ENCODE results near the gene ZDHHC3.

The ZDHHC3 gene

DNA sequence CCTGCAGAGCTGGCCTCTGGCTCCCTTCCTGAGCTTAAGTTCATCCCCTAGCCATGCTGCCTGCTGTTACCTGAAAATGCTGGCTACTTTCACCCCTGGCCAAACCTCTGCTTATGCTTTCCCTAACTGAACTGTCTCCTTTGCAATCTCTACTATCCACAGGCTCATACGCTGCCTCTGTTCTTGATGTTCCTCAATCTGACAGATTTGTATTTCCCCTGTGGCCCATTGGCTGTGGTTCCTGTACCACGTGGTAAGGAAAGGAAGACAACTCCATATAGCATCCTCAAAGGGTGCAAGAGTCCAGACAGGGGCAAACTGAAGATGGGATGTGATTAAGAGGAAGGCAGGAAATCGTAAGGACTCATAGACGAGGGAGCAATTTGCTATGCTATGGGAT is 68.4 kb downstream of the ZDHHC3 start:
- no peak for TF ChIP-seq POLR2AphosphoS5 (IDR thresholded peaks at IDR 0.05; ENCODE audit: low read depth)
- TF ChIP-seq, protein P1, sequence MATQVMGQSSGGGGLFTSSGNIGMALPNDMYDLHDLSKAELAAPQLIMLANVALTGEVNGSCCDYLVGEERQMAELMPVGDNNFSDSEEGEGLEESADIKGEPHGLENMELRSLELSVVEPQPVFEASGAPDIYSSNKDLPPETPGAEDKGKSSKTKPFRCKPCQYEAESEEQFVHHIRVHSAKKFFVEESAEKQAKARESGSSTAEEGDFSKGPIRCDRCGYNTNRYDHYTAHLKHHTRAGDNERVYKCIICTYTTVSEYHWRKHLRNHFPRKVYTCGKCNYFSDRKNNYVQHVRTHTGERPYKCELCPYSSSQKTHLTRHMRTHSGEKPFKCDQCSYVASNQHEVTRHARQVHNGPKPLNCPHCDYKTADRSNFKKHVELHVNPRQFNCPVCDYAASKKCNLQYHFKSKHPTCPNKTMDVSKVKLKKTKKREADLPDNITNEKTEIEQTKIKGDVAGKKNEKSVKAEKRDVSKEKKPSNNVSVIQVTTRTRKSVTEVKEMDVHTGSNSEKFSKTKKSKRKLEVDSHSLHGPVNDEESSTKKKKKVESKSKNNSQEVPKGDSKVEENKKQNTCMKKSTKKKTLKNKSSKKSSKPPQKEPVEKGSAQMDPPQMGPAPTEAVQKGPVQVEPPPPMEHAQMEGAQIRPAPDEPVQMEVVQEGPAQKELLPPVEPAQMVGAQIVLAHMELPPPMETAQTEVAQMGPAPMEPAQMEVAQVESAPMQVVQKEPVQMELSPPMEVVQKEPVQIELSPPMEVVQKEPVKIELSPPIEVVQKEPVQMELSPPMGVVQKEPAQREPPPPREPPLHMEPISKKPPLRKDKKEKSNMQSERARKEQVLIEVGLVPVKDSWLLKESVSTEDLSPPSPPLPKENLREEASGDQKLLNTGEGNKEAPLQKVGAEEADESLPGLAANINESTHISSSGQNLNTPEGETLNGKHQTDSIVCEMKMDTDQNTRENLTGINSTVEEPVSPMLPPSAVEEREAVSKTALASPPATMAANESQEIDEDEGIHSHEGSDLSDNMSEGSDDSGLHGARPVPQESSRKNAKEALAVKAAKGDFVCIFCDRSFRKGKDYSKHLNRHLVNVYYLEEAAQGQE (IDR thresholded peaks at IDR 0.05; ENCODE audit: insufficient replicate concordance, low read depth) = no peak
- TF ChIP-seq GABPA (IDR thresholded peaks at IDR 0.05; ENCODE audit: low read depth) = no peak
- no peak for TF ChIP-seq SPI1 (IDR thresholded peaks at IDR 0.05; ENCODE audit: borderline replicate concordance, low read depth)
- no peak for TF ChIP-seq CTCF (IDR thresholded peaks at IDR 0.05; ENCODE audit: insufficient read depth, low read length)
- no peak for DNase-seq (ENCODE audit: low read depth in 1 of 2, low spot score in 1 of 2)
- H3K4me3 ChIP-seq (replicated peaks; ENCODE audit: insufficient read depth, low read length) = no peak overlapping the region
- no peak overlapping the region for H3K27ac ChIP-seq (replicated peaks)
- H3K27me3 ChIP-seq (ENCODE audit: insufficient read depth, poor library complexity, severe bottlenecking) = no peaks in the 10 kb centered on the region

DNA sequence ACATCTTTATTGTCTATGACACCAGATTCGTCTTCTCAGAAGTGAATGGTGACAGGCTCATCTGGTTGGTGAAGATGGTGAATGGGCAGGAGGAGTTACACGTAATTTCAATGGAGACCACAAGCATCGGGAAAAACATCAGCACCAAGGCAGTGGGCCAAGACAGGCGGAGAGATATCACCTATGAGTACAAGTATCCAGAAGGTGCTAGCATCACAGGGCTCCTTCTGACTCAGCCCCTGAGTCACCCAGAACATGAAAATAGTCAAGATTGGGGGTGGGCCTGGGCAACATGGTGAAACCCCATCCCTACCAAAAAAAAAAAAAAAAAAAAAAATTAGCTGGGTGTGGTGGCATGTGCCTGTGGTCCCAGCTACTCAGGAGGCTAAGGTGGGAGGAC is 69.0 kb downstream of the ZDHHC3 start:
- no peak overlapping the region for H3K27ac ChIP-seq (replicated peaks)
- H3K27me3 ChIP-seq (ENCODE audit: insufficient read depth, poor library complexity, severe bottlenecking) = no peaks in the 10 kb centered on the region
- TF ChIP-seq, protein P1 (IDR thresholded peaks at IDR 0.05; ENCODE audit: insufficient replicate concordance, low read depth) = no peak
- no peak for TF ChIP-seq SPI1 (IDR thresholded peaks at IDR 0.05; ENCODE audit: borderline replicate concordance, low read depth)
- no peak for TF ChIP-seq GABPA (IDR thresholded peaks at IDR 0.05; ENCODE audit: low read depth)
- no peak for TF ChIP-seq CTCF (IDR thresholded peaks at IDR 0.05; ENCODE audit: insufficient read depth, low read length)
- no peak for TF ChIP-seq POLR2AphosphoS5 (IDR thresholded peaks at IDR 0.05; ENCODE audit: low read depth)
- DNase-seq (ENCODE audit: low read depth in 1 of 2, low spot score in 1 of 2) = no peak
- H3K4me3 ChIP-seq (replicated peaks; ENCODE audit: insufficient read depth, low read length) = no peak overlapping the region

GRCh38 chr3:44905446-44906157 is 70.4 kb downstream of the ZDHHC3 start:
- Histone ChIP-seq H3K4me3 (replicated peaks; ENCODE audit: insufficient read depth, low read length) (no peak overlapping the region), H3K27ac (replicated peaks) (no peak overlapping the region), H3K27me3 (ENCODE audit: insufficient read depth, poor library complexity, severe bottlenecking) (no peaks in the 10 kb centered on the region)
- TF ChIP-seq, protein P1 (IDR thresholded peaks at IDR 0.05; ENCODE audit: insufficient replicate concordance, low read depth) = no peak
- no peak for TF ChIP-seq POLR2AphosphoS5 (IDR thresholded peaks at IDR 0.05; ENCODE audit: low read depth)
- no peak for TF ChIP-seq SPI1 (IDR thresholded peaks at IDR 0.05; ENCODE audit: borderline replicate concordance, low read depth)
- no peak for TF ChIP-seq CTCF (IDR thresholded peaks at IDR 0.05; ENCODE audit: insufficient read depth, low read length)
- no peak for TF ChIP-seq GABPA (IDR thresholded peaks at IDR 0.05; ENCODE audit: low read depth)
- no peak for DNase-seq (ENCODE audit: low read depth in 1 of 2, low spot score in 1 of 2)
